DND-41 (cell line): ENCODE measurements around the gene TRMU.

Experiments
- ATAC-seq: fragments of 200-7000 bp; cut with Tn5 transposase; 3 replicates; pipeline ENCODE4 v1.9.1; 2021; ENCODE audit warnings: low read depth; ENCODE audit not compliant: insufficient read depth
- DNase-seq: peaks from one replicate; pipeline ENCODE4 v3.0.0-alpha.2; 2020
- H2AFZ ChIP-seq: 2 replicates; pipeline ENCODE4 v1.6.0; 2012; ENCODE audit warnings: low read depth, low read length
- H3K27ac ChIP-seq: 2 replicates; pipeline ENCODE4 v1.5.1; 2012; ENCODE audit warnings: low read length, inconsistent platforms
- H3K27me3 ChIP-seq: fragments of 200-600 bp; sonication (generic); 2 replicates; pipeline ENCODE4 v1.6.0; 2012; ENCODE audit warnings: low read length, mild to moderate bottlenecking, inconsistent platforms; ENCODE audit not compliant: insufficient read depth, poor library complexity
- H3K36me3 ChIP-seq: 2 replicates; pipeline ENCODE4 v1.5.1; 2012; ENCODE audit warnings: low read length, inconsistent platforms; ENCODE audit not compliant: insufficient read depth
- H3K4me1 ChIP-seq: 2 replicates; pipeline ENCODE4 v1.5.1; 2012; ENCODE audit warnings: mild to moderate bottlenecking, low read length; ENCODE audit not compliant: insufficient read depth
- H3K4me2 ChIP-seq: 2 replicates; pipeline ENCODE4 v1.6.0; 2012; ENCODE audit warnings: mild to moderate bottlenecking, moderate library complexity, low read length, inconsistent platforms; ENCODE audit not compliant: insufficient read depth
- H3K4me3 ChIP-seq, 2 experiments: fragments of 200-600 bp in 1 of 2; shearing (Covaris generic) in 1 of 2; 2 replicates each; pipeline ENCODE4 v1.5.1; 2012 to 2016; ENCODE audit warnings: inconsistent platforms in 2 of 2, low read length in 2 of 2, mild to moderate bottlenecking in 2 of 2, low read depth in 1 of 2, moderate library complexity in 1 of 2
- H3K79me2 ChIP-seq: 2 replicates; pipeline ENCODE4 v1.6.0; 2012; ENCODE audit warnings: low read length, inconsistent platforms; ENCODE audit not compliant: insufficient read depth
- H3K9ac ChIP-seq: 2 replicates; pipeline ENCODE4 v1.6.0; 2012; ENCODE audit warnings: low read depth, mild to moderate bottlenecking, inconsistent platforms, low read length, moderate library complexity
- H3K9me3 ChIP-seq: 2 replicates; pipeline ENCODE4 v1.5.1; 2012; ENCODE audit warnings: low read length, moderate library complexity, mild to moderate bottlenecking, inconsistent platforms; ENCODE audit not compliant: insufficient read depth, severe bottlenecking
- H4K20me1 ChIP-seq: 2 replicates; pipeline ENCODE4 v1.6.0; 2012; ENCODE audit warnings: low read length; ENCODE audit not compliant: insufficient read depth
- EZH2 ChIP-seq: IDR thresholded peaks from 3 replicates; pipeline ENCODE4 v1.6.1; 2012; ENCODE audit warnings: borderline replicate concordance, low read depth, mild to moderate bottlenecking, moderate library complexity, low read length, inconsistent platforms; ENCODE audit not compliant: severe bottlenecking
- TF ChIP-seq, protein P1 (sequence below): IDR thresholded peaks from 2 replicates; pipeline ENCODE4 v1.5.1; 2012; ENCODE audit warnings: borderline replicate concordance, low read length, moderate library complexity, mild to moderate bottlenecking; ENCODE audit not compliant: poor library complexity, severe bottlenecking; ENCODE audit errors: extremely low read depth

TRMU gene

DNA sequence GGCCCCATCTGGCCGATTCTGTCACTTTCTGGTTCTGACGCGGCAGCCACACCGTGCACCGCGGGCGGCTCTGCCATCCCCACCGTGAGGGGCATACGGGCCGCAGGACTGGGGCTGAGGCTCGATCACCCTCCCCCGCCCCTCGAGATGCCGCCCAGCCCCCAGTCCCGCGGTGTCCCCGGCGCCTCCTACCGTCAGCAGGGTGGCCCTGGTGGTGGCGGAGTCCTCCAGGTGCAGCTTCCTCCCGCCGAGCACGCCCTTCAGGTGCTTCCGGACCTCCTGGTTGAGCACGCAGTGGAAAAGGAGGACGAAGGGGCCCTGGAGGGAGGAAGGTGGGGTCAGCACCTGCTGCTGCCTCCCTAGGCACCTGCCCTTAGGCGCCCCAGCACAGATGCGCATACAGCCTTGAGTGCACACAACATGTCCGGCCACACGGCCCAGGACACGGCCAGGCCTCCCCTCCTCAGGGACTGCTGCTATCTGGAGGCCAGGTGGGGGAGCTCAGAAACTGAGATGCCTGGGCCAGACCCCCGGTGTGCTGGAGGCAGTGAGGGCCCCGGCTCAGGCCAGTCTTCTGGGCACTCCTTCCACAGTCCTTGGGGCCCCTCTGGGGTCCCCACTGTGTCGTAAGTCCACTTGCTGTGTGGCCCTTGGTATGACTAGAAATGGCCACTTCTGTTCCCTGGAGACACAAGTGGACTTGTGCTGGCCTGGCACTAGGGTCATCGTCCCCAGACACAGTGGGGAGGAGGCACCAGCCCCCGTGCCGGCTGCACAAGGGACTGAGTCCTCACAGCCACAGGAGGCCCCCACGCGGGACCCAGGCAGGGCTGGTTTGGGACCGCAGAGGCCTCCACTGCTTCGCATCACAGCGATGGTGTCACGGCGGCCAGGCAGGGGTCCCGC is 31.5 kb downstream of the TRMU start:
- Histone ChIP-seq H3K27ac (no peak overlapping the region), H3K4me1 (no peaks in the 10 kb centered on the region), H3K9ac (no peak overlapping the region)

DNA sequence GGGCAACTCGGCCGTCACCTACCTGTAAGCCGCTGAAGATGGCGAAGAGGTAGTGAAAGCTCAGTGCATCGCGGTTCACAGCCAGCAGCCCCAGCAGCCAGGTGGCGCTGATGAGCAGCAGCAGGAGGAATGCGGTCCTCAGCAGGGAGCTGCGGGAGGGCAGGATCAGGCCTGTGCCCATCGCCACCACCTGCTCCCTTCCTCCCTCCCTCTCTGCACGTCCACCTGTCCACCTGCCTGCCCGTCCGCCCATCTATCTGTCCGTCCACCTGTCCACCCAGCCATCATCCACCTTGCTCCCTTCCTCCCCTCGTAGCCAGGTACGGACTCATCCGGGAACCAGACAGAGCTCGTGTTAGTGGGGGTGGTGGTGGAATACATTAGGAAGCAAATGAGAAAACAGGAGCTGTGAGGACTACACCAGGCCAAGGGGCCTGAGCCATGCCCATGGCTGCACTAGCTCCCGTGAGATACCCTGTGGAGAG is 32.2 kb downstream of the TRMU start:
- Histone ChIP-seq H3K79me2 (no peaks in the 10 kb centered on the region), H3K4me2 (no peak overlapping the region), H3K9me3 (no peaks in the 10 kb centered on the region), H4K20me1 (peaks cover 9% of the 10 kb centered on the region; the same call in 1 of the 2 replicates), H3K27me3 (no peaks in the 10 kb centered on the region), H3K4me1 (no peaks in the 10 kb centered on the region), H3K9ac (no peak overlapping the region), H3K27ac (no peak overlapping the region), H2AFZ (no peak overlapping the region), H3K36me3 (no peaks in the 10 kb centered on the region), H3K4me3 (no peak overlapping the region)
- ATAC-seq (peak; percentile 84), DNase-seq (peak; percentile 69)
- TF ChIP-seq EZH2: no peak
- TF ChIP-seq, protein P1, sequence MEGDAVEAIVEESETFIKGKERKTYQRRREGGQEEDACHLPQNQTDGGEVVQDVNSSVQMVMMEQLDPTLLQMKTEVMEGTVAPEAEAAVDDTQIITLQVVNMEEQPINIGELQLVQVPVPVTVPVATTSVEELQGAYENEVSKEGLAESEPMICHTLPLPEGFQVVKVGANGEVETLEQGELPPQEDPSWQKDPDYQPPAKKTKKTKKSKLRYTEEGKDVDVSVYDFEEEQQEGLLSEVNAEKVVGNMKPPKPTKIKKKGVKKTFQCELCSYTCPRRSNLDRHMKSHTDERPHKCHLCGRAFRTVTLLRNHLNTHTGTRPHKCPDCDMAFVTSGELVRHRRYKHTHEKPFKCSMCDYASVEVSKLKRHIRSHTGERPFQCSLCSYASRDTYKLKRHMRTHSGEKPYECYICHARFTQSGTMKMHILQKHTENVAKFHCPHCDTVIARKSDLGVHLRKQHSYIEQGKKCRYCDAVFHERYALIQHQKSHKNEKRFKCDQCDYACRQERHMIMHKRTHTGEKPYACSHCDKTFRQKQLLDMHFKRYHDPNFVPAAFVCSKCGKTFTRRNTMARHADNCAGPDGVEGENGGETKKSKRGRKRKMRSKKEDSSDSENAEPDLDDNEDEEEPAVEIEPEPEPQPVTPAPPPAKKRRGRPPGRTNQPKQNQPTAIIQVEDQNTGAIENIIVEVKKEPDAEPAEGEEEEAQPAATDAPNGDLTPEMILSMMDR: peak; percentile 96

More for the DNA sequence above, 31.5 kb downstream of the TRMU start:
- Histone ChIP-seq H3K9me3 (no peaks in the 10 kb centered on the region), H3K4me3 (no peak overlapping the region), H3K79me2 (no peaks in the 10 kb centered on the region), H4K20me1 (peaks cover 9% of the 10 kb centered on the region; the same call in 1 of the 2 replicates), H3K36me3 (no peaks in the 10 kb centered on the region), H3K27me3 (no peaks in the 10 kb centered on the region), H2AFZ (no peak overlapping the region), H3K4me2 (no peak overlapping the region)
- ATAC-seq: peak; percentile 30; the same call in 2 of the 3 replicates
- peak; percentile 18 for DNase-seq
- TF ChIP-seq, protein P1: no peak
- TF ChIP-seq EZH2: no peak

- no peaks in the 10 kb centered on the region for H3K27me3 ChIP-seq
- no peaks in the 10 kb centered on the region for H3K4me1 ChIP-seq
- no peaks in the 10 kb centered on the region for H3K79me2 ChIP-seq
- no peak overlapping the region for H2AFZ ChIP-seq
- H3K4me3 ChIP-seq: no peak overlapping the region
- no peak overlapping the region for H3K9ac ChIP-seq
- H4K20me1 ChIP-seq: peaks cover 9% of the 10 kb centered on the region; the same call in 1 of the 2 replicates
- no peaks in the 10 kb centered on the region for H3K9me3 ChIP-seq
- H3K4me2 ChIP-seq: no peak overlapping the region
- DNase-seq (no peak), ATAC-seq (no peak)
- no peaks in the 10 kb centered on the region for H3K36me3 ChIP-seq
- H3K27ac ChIP-seq: no peak overlapping the region
- TF ChIP-seq EZH2: no peak
- TF ChIP-seq, protein P1: no peak
These were observed 32.9 kb downstream of the TRMU start for GRCh38 chr22:46368422-46368821.
